ENCODE results near the gene LEMD3.

LEMD3 gene

DNA sequence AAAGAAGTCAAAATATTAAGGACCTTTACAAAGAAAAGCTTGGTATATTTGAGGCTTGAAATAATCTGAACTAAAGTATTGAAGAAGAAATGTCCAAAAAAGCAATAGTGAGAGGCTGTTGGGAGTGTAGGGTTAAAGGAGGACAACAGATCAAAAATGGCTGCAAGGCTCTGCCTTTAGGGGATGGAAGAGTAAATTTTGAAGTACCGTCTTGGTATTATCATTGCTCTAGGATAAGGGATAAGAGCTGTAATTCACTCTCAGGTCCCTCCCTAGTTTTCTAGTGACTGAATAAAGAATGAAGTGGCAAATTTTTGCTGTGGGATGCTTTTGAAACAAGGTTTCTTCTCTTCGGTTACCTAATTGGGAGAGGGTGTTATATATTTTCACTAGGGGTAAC is 38.7 kb downstream of the LEMD3 start:
- DNase-seq (ENCODE audit: low read depth, low spot score): no peak

DNA sequence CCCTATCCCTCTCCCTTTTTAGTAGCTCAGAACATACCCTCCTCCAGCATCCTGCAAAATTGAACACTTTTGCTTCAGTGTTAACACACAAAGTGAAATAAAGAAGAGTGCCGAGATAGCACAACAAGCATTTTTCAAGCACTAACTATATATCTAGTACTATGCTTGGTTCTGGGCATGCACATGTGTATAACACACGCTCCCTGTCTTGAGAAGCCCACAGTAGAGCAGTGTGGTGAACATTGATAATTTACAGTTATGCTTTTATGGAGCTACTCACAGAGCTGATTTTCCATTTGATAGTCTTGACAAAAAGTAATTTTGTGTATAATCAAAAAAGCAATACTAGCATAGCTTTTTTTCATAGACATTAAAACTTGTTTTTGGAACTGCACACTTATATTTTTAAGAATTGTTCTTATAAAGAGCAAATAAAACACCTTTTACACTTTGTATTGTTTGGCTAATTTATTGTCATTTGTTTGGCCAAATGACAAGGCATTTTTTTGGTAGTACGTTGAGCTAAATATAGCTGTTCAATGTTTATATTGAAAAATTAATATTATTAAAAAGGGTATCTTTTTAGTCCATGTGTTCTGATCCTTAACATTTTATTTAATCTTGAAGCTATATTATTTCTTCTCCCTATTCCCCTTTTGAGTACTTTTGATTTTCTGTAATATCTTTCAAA is 39.7 kb downstream of the LEMD3 start:
- DNase-seq (ENCODE audit: low read depth, low spot score): no peak

DNA sequence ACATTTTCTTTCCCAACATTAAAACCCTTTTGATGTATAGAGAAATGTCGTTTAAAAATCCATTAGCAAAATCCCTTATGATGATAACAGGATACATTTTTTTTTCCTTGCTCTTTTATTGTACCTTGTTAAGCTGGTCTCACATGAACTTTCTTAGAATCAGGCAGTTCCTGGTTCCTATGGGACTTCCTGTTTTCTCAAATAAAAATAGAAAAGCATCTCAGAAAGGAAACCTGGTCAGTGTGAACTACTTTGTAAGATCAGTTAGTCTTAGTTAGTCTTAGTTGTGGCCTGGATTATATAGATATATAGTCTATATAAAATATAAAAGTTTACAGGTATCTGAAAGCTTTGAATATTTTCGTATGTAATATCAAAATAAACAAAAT is 40.3 kb downstream of the LEMD3 start:
- DNase-seq (ENCODE audit: low read depth, low spot score): no peak

GRCh38 chr12:65217086-65217485 is 47.7 kb downstream of the LEMD3 start:
- DNase-seq (ENCODE audit: low read depth, low spot score): no peak

GRCh38 chr12:65220761-65221160 is 51.4 kb downstream of the LEMD3 start:
- no peak for DNase-seq (ENCODE audit: low read depth, low spot score)

GRCh38 chr12:65229441-65229840 is 60.1 kb downstream of the LEMD3 start:
- DNase-seq (ENCODE audit: low read depth, low spot score): no peak

- no peak for DNase-seq (ENCODE audit: low read depth, low spot score)
Measured at GRCh38 chr12:65232476-65233077, 63.2 kb downstream of the LEMD3 start.

- DNase-seq (ENCODE audit: low read depth, low spot score): no peak
Measured at GRCh38 chr12:65237153-65237552, 67.8 kb downstream of the LEMD3 start.

- no peak for DNase-seq (ENCODE audit: low read depth, low spot score)
Measured at GRCh38 chr12:65238609-65239008, 69.2 kb downstream of the LEMD3 start.

DNA sequence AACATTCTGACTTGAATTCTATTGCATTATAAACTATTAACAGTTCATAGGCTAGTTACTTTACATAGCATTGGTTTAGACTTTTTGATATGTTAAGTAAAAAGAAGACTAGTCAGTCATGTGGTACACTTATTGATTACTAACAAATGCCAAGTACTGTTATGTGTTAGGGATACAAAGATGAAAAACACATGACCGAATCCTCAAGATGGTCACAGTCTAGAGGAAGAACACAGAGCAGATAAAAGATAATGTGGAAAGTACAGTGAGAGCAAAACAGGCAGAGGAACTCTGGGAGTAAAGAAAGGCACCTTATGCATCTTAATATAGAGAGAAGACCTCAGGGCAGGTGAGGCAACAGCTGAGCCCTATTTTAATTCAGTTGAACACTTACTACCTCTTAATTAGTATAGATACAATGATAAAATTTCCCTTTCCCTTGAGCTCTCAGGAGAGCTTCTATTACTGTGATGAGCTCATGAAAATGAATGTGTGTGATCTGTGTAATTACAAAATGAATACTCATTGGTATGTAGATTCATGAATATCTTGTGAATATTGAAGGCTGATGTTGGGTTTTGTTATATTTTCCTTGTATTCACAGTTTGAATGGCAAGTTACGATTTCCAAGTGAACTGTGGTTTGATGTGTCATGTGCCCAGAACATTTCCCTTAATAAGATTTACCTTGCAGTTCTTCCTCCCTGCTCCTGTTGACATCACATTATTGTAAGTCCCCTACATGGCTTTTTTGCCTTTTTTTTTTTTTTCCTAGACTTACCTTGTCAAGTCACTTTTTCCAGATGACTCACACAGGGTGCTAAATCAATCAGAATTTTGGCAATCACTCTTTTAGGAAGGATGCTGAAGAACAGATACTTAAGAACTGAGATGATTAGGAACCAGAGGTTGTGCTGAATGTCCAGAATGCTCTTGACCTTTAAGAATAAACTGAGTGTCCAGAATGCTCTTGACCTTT is 79.6 kb downstream of the LEMD3 start:
- no peak for DNase-seq (ENCODE audit: low read depth, low spot score)

DNA sequence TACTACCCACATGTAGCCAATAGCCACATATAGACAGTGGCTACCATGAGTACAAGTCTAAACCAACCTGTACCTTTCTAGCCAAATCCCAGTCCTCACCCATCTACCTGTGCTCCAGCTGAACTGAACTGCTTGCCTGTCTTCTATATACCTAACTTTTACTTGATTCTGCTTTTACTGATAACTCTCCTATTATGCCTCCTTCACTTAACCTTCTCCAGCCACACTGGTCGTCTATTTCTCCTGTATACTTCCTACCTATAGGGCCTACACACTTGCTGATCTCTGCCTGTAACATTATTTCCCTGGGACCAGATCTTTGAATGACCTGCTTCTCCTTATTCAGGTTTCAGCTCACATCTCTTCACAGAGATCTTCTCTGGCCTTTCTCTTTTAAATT is 83.1 kb downstream of the LEMD3 start:
- no peak for DNase-seq (ENCODE audit: low read depth, low spot score)

DNA sequence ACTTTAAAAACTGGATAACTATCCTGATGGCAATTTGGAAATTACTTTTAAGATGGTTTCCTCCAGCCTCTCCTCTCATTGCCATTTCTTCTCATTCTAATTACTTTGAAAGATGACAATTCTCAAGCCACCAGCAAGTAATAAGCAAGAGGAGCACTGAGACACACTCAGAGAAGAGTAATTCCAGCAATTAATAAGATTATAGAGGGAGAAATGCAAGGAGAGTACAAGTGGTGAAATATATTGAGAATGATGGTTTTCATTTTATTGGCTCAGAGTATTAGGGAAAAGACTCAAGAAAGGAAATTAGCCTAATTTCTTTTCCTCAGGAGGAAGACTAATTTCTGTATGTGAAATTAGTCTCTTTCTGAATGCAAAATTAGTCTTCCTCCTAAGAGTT is 88.6 kb downstream of the LEMD3 start:
- DNase-seq (ENCODE audit: low read depth, low spot score): no peak

DNA sequence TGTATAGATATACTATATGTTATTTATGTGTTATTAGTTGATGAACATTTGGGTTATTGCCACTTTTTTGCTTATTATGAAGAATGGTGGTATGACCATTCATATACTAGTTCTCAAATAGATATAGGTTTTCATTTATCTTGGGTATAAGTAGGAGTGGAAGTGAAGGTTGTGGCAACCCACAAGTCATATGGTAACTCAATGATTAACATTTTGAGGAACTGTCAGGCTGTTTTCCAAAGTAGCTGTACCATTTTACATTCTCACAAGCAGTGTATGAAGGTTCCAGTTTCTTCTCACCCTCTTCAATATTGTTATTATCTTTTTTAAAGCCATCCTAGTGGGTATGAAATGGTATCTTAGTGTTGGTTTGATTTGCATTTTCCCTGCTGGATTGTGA is 90.1 kb downstream of the LEMD3 start:
- no peak for DNase-seq (ENCODE audit: low read depth, low spot score)

- DNase-seq (ENCODE audit: low read depth, low spot score): no peak
Measured at GRCh38 chr12:65263777-65264176, 94.4 kb downstream of the LEMD3 start.

GRCh38 chr12:65266408-65266807 is 97.0 kb downstream of the LEMD3 start:
- no peak for DNase-seq (ENCODE audit: low read depth, low spot score)

GRCh38 chr12:65269603-65270002 is 100.2 kb downstream of the LEMD3 start:
- no peak for DNase-seq (ENCODE audit: low read depth, low spot score)

DNA sequence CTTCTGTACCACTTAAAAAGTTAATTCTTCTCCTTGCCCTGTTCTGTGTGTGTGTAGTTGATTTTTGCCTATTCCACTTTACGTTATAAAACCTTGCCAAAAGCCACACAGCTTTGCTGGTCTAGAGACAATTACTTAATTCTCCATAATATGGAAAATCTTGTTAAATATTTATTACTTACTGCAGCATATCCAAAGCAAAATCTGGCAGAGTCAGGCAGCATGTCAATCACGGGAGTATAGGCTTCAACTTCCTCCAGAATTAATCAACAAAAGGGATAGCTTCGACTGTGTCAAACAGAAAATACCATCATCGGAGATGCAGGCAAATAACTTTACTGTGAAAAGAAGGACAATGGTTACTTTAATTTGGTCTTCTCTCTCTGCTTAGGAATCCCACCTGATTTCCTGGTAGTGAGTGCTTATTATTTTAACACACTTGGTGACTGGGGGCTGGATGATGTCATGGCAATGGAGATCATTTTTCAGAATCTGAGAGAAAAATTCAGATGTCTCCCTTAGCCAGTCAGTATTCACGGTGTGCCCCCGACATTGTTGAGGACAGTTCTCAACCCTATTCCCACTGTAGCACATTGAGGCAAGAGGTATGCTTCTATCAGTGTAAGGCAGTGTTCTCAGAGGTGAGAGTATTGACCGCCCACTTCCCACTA is 105.4 kb downstream of the LEMD3 start:
- no peak for DNase-seq (ENCODE audit: low read depth, low spot score)

GRCh38 chr12:65275627-65276026 is 106.2 kb downstream of the LEMD3 start:
- DNase-seq (ENCODE audit: low read depth, low spot score): no peak

GRCh38 chr12:65276916-65277530 is 107.6 kb downstream of the LEMD3 start:
- DNase-seq (ENCODE audit: low read depth, low spot score): no peak

DNA sequence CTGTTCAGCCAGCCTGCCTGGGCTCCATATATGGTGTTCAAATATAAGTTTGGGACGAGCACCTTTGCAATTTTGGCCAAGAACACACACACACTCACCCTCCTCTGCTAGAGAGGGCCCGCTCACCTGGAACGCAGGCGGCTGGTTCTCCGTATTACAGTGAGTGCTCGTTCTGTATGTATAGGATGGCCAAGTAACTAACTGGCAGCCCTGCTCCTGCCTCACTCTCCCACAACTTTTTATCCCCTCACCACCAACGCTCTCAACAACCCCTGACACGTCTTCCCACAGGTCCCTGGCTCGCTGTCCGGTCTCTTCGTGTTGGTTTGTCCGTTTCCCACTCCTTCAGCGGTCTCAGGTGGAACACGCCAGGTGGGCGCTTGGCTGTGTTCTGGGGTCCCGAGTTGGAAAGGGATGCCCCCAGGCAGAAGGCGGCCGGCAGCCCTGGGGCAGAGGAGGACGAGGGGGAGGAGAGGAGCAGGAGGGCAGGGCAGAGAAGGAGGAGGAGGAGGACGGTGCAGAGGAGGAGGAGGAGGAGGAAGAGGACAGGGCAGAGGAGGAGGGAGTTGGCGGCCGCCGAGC is 108.7 kb downstream of the LEMD3 start:
- no peak for DNase-seq (ENCODE audit: low read depth, low spot score)

Data from activated CD4-positive, CD25-positive, alpha-beta regulatory T cell treated with anti-CD3 and anti-CD28 coated beads, Interleukin-2, amount 50 U/mL, for 16 hours (primary cell).